Rectal smooth muscle tissue (tissue), 1 donor: ENCODE results near the gene LCMT1.
"Not testable (repeated sequence)": the region's sequence is repeated elsewhere in the genome, so short reads cannot be mapped to it uniquely, and the experiment has no call there.

Experiments
- H3K27ac ChIP-seq: one replicate; pipeline ENCODE4 v1.7.0; 2013; ENCODE audit warnings: low read depth, low read length, inconsistent platforms
- H3K27me3 ChIP-seq: one replicate; pipeline ENCODE4 v1.7.0; 2013; ENCODE audit warnings: low read length; ENCODE audit not compliant: control insufficient read depth, insufficient read depth
- H3K36me3 ChIP-seq: one replicate; pipeline ENCODE4 v1.7.0; 2013; ENCODE audit warnings: low read length; ENCODE audit not compliant: control insufficient read depth, insufficient read depth
- H3K4me1 ChIP-seq: one replicate; pipeline ENCODE4 v1.7.0; 2013; ENCODE audit warnings: low read length; ENCODE audit not compliant: control insufficient read depth, insufficient read depth
- H3K4me3 ChIP-seq: one replicate; pipeline ENCODE4 v1.7.0; 2013; ENCODE audit warnings: low read length
- H3K9ac ChIP-seq: one replicate; pipeline ENCODE4 v1.7.0; 2013; ENCODE audit warnings: low read length

LCMT1 gene

GRCh38 chr16:25111403-25112166 lies at the start of gene LCMT1:
LCMT1 (plus strand) TSS chr16:25111742; CDS start chr16:25111884, 142 bp downstream.
- Histone ChIP-seq H3K4me1 (peaks cover 13% of the 10 kb centered on the region), H3K27ac (peak within 1 kb of the TSS; percentile 80), H3K27me3 (no peaks in the 10 kb centered on the region), H3K9ac (peak within 1 kb of the TSS; percentile 66), H3K36me3 (no peaks in the 10 kb centered on the region), H3K4me3 (peak within 1 kb of the TSS; percentile 84)

- Histone ChIP-seq H3K4me3 (no peak overlapping the region), H3K4me1 (peaks cover 4% of the 10 kb centered on the region), H3K9ac (no peak overlapping the region), H3K27me3 (no peaks in the 10 kb centered on the region), H3K36me3 (no peaks in the 10 kb centered on the region), H3K27ac (no peak overlapping the region)
Measured at GRCh38 chr16:25063102-25063501, 48.4 kb upstream of the LCMT1 start.

- no peak overlapping the region for H3K27ac ChIP-seq
- no peak overlapping the region for H3K9ac ChIP-seq
- H3K4me1 ChIP-seq = peaks cover 4% of the 10 kb centered on the region
- no peaks in the 10 kb centered on the region for H3K36me3 ChIP-seq
- H3K27me3 ChIP-seq = no peaks in the 10 kb centered on the region
- no peak overlapping the region for H3K4me3 ChIP-seq
Measured at GRCh38 chr16:25063865-25064264, 47.7 kb upstream of the LCMT1 start.

GRCh38 chr16:25064281-25064680 lies 47.3 kb upstream of the LCMT1 start:
- H3K27me3 ChIP-seq, H3K4me1 ChIP-seq, H3K4me3 ChIP-seq, H3K27ac ChIP-seq, H3K36me3 ChIP-seq, H3K9ac ChIP-seq: not testable (repeated sequence)

- Histone ChIP-seq H3K4me1 (peaks cover 4% of the 10 kb centered on the region), H3K27me3 (no peaks in the 10 kb centered on the region), H3K9ac (no peak overlapping the region), H3K36me3 (no peaks in the 10 kb centered on the region), H3K27ac (no peak overlapping the region), H3K4me3 (no peak overlapping the region)
Measured at GRCh38 chr16:25064937-25065336, 46.6 kb upstream of the LCMT1 start.

- H3K4me1 ChIP-seq = peaks cover 4% of the 10 kb centered on the region
- no peaks in the 10 kb centered on the region for H3K27me3 ChIP-seq
- H3K9ac ChIP-seq = no peak overlapping the region
- H3K36me3 ChIP-seq = no peaks in the 10 kb centered on the region
- peak overlapping the region; percentile 86 for H3K27ac ChIP-seq
- H3K4me3 ChIP-seq = no peak overlapping the region
Measured at GRCh38 chr16:25065899-25066298, 45.6 kb upstream of the LCMT1 start.

GRCh38 chr16:25066426-25066746 lies 45.2 kb upstream of the LCMT1 start:
- Histone ChIP-seq H3K4me1 (peaks cover 4% of the 10 kb centered on the region), H3K27me3 (no peaks in the 10 kb centered on the region), H3K27ac (peak overlapping the region; percentile 86), H3K4me3 (peak overlapping the region; percentile 58), H3K9ac (peak overlapping the region; percentile 32), H3K36me3 (no peaks in the 10 kb centered on the region)

GRCh38 chr16:25066747-25067631 lies 44.6 kb upstream of the LCMT1 start:
- Histone ChIP-seq H3K4me1 (peaks cover 4% of the 10 kb centered on the region), H3K27ac (peak overlapping the region; percentile 86), H3K4me3 (peak overlapping the region; percentile 60), H3K27me3 (no peaks in the 10 kb centered on the region), H3K36me3 (no peaks in the 10 kb centered on the region), H3K9ac (peak overlapping the region; percentile 32)

- Histone ChIP-seq H3K4me1 (no peaks in the 10 kb centered on the region), H3K27ac (no peak overlapping the region), H3K9ac (no peak overlapping the region), H3K27me3 (no peaks in the 10 kb centered on the region), H3K4me3 (no peak overlapping the region), H3K36me3 (no peaks in the 10 kb centered on the region)
Measured at GRCh38 chr16:25073854-25074253, 37.7 kb upstream of the LCMT1 start.

- H3K4me3 ChIP-seq = no peak overlapping the region
- no peak overlapping the region for H3K9ac ChIP-seq
- no peaks in the 10 kb centered on the region for H3K4me1 ChIP-seq
- H3K27ac ChIP-seq = no peak overlapping the region
- no peaks in the 10 kb centered on the region for H3K36me3 ChIP-seq
- H3K27me3 ChIP-seq = no peaks in the 10 kb centered on the region
Measured at GRCh38 chr16:25078386-25078978, 33.1 kb upstream of the LCMT1 start.

- H3K27ac ChIP-seq = no peak overlapping the region
- H3K4me3 ChIP-seq = no peak overlapping the region
- H3K9ac ChIP-seq = no peak overlapping the region
- no peaks in the 10 kb centered on the region for H3K27me3 ChIP-seq
- H3K4me1 ChIP-seq = no peaks in the 10 kb centered on the region
- H3K36me3 ChIP-seq = no peaks in the 10 kb centered on the region
Measured at GRCh38 chr16:25079637-25080378, 31.7 kb upstream of the LCMT1 start.
